NCI-H748 (cell line): Measurements from ENCODE around the gene PSD2.

Source experiments
- DNase-seq: peaks from one replicate; lab custom pipeline; 2025; ENCODE audit not compliant: unreplicated experiment; lab: John Stamatoyannopoulos, UW

PSD2 gene

DNA sequence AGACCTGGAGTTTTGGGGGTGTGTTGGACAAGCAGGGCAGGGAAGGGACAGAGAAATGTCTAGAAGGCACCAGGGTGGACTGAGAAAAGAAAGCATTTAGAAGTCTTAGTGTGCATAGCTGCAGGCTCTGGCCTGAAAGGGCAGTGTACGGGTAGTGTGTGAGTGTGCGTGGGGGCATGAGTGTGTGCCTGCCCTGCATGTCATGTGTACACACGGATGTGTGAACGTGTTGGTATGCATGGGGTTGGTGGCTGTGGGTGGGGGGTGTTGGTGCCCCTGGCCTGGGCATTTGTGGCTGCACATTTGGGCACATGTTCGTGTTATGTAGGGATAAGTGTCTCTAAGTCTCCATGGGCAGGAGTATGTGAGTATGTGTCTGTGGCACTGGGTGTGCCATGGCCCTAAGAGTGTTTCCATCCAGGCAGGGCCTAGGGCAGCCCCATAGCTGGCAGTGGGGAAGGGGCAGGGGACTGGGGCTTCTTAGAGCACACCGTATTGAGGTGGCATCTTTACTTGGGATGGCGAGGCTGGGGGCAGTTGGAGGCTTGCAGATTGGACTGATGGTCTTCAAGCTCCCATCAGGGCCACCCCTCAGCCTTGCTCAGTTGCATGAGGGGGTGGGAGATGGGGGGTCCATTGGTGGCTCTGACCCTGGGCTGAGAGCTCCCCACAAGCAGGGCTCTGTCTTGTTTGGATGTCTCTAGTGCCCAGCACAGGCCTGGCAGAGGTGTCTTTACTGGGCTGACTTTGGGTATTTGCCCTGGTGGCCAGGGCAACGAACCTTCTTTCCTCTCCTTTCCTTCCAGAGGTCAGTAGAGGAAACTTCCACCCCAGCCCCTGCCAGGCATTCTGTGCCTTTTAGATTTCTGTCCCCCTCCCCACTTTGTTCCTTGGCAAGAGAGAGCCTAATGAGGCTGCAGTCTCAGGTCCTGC lies 15.0 kb downstream of the PSD2 start:
- DNase-seq: no peak

DNA sequence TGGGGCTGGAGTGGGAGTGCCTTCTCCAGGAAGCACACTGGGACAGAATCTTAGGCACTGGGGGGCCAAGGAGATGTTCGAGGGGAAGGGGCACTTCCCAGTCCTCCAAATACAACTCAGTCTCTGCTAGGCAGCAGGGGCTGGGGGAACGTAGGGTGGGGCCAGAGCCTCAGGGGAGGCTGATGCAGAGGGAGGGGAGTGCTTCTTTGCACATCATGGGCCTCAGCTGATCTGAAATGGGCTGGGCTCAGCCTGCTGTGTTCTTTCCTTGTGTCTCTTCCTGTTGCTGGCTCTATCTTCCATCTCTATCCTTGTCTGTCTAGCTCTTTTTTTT lies 15.6 kb downstream of the PSD2 start:
- DNase-seq: no peak

DNA sequence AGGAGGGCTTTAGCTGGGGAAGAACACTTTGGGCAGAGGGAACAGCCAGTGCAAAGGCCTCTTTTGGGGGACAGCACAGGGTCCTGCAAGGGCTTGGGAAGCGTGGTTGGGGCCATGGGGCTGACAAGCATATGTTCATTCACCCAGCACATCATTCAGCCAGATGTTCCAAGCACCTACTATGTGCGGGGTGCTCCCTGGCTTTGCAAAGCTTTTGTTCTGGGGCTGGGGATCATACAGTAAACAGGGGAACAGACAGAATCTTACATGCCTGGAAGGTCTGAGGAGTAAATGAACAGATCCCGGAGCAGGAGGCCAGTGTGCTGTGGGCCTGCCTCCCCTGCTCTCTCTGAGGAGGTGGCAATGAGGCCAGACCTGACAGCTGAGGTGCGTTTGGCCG lies 16.7 kb downstream of the PSD2 start:
- DNase-seq: no peak

- DNase-seq: no peak
Observed at GRCh38 chr5:139812836-139813805, 17.5 kb downstream of the PSD2 start.

- no peak for DNase-seq
Observed at GRCh38 chr5:139814191-139814601, 18.6 kb downstream of the PSD2 start.

- no peak for DNase-seq
Observed at GRCh38 chr5:139814704-139815280, 19.2 kb downstream of the PSD2 start.

- DNase-seq: no peak
Observed at GRCh38 chr5:139816566-139816965, 21.0 kb downstream of the PSD2 start.

GRCh38 chr5:139817362-139817761 lies 21.8 kb downstream of the PSD2 start:
- no peak for DNase-seq

DNA sequence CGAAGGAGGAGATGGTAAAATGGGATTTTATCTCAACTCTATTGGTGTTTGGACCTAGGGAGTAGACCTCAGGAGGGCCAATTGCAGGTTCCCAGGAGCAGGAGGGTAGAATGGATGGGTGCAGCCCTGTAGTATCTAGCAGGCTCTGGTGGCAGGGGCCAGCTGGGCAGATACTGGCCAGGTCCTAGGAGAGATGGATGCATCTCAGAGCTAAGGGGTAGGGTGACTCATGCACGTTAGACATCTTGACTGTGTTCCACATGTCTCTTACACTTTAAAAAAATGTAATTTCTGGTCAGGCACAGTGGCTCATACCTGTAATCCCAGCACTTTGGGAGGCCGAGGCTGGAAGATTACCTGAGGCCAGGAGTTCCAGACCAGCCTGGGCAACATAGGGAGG lies 22.4 kb downstream of the PSD2 start:
- no peak for DNase-seq

GRCh38 chr5:139820130-139820529 lies 24.5 kb downstream of the PSD2 start:
- no peak for DNase-seq

GRCh38 chr5:139820606-139821005 lies 25.0 kb downstream of the PSD2 start:
- no peak for DNase-seq

DNA sequence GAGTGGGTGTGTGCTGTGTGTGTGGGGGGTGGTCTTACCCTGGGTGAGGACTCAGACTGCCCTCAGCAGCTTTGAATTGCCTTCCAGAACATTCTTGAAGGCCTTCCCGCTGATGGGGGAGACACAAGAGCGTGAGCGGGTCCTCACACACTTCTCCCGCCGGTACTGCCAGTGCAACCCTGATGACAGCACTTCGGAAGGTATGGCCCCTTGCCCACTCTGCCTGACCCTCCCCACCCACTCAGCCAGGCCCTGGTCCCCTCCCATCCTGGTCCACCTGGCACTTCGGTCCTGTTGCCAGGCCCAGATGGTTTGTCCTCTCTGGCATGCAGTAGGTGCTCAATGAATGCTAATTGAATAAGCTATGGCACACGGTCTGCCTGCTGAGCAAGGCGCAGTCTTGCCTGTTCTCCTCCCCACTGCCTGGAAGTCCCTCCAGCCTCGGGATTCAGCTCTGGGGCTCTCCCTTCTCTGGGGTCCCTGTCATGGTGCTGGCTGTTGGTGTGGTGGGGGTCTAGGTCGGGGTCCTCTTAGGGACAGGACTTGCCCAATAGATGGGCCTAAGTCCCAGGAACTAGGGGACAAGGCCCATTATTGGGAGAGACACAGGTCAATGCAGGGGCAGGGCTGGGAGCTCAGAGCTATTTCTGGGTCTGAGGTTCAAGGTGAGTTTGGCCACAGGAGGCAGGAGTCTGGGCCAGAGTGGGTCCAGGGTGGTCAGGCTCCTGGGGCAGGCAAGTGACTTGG lies 26.4 kb downstream of the PSD2 start:
- no peak for DNase-seq

- DNase-seq: no peak
Observed at GRCh38 chr5:139822553-139823425, 27.2 kb downstream of the PSD2 start.

DNA sequence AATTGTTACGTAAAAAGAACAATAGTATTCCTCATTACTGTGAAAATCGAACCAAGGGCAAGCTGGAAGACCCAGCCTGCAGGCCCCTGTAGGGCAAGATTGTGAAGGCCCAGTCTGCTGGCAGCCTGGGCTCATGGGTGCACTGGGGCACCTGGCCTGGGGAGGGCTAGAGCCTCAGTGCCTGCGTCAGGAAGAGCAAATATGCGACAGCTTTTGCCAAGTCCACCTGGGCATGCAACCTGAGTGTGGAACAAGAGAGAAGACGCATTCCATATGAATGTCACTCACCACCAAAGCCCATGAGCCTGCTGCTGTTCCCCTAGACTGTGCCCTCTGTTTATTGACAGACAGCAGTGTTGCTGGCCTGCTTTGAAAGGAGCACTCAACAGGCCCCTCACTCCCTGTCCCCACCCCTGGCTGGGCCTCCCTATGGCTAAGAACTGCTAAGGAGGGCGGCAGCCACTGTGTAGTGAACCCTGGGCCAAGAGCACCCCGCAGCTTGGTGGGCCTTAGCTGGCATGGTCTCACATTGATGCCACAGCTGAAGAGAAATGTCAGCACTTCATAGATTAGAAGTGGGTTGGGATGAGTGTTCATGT lies 28.2 kb downstream of the PSD2 start:
- no peak for DNase-seq

DNA sequence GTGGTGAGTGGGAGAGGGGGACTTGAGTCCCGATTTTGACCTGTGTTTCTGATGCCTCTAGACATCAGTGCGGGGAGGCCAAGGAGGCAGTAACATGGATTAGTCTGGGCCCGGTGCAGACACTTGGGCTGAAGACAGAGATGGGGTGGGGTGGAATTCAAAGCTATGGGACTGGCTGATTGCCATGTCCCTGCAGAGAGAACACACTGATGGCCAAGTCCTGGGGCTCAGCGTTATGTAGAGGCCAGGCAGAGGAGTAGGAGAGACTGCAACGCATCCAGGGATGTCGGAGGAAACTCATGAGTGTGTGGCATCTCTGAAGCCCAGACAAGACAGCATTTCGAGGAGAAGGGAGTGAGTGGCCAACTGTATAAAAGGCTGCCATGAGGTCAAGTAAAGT lies 30.1 kb downstream of the PSD2 start:
- DNase-seq: no peak

DNA sequence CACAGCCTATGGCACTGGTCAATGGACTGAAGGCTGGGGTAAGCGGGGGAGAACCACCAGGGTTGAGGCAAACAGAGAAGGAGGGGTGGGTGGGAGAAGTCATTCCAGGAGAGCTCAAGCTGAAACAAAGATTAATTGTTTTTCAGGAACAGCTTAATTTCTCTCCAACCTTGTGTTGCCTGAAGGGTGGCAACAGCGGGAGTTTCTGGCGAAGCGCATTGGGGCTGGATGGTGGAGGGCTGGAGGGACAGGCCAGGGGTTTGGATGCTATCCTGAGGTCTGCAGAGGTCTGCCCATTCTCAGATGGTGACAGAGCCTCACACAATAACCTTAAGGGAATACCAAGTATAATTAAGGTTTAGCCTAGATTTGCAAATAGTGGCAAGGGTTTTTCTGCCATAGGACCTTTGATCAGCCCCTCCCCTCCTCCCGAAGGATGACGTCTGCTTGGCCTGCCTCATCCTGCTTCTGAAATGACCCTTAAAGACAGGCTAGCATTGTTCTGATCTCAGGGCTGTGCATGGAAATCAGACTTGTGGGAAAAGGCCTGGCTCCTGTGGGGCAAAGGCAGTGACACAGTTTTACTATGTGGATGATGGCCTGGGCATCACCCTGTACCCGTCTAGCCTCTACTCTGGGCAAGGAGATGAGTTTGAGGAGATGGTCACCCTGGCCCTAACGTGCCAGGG lies 32.7 kb downstream of the PSD2 start:
- no peak for DNase-seq

DNA sequence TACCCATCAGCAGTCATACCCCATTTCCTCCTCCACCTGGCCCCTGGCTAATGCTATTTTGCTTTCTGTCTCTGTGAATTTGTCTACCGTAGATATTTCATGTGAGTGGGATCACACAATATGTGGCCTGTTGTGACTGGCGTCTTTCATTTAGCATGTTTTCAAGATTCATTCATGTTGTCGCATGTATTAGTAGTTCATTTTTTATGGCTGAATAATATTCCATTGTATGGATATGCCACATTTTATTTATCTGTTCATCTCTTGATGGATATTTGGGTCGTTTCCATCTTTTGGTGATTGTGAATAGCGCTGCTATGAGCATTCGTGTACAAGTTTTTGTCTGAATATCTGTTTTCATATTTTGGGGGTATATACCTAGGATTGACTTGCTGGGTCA lies 33.9 kb downstream of the PSD2 start:
- no peak for DNase-seq

GRCh38 chr5:139831624-139832023 lies 36.0 kb downstream of the PSD2 start:
- no peak for DNase-seq

- DNase-seq: no peak
Observed at GRCh38 chr5:139833525-139833924, 37.9 kb downstream of the PSD2 start.
